ENCODE results near the gene ZNF821.
"Not testable (repeated sequence)": the region's sequence is repeated elsewhere in the genome, so short reads cannot be mapped to it uniquely, and the experiment has no call there.

Gene ZNF821

DNA sequence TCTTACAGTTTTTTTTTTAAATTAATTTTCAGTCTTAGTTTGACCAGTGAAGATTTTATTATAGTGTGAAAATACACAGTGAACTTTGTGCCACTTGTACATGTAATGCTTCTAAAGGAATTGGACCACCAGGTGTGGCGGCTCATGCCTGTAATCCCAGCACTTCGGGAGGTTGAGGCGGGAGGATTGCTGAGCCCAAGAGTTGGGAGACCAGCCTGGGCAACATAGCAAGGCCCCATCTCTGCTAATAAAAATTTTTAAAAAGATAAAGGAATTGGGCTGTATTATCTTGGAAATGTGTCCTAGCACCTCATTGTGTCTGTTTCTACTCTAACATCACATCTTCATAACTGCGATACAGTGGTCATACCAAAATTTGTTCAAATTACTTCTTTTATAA is 15.2 kb upstream of the ZNF821 start:
- no peak for DNase-seq

DNA sequence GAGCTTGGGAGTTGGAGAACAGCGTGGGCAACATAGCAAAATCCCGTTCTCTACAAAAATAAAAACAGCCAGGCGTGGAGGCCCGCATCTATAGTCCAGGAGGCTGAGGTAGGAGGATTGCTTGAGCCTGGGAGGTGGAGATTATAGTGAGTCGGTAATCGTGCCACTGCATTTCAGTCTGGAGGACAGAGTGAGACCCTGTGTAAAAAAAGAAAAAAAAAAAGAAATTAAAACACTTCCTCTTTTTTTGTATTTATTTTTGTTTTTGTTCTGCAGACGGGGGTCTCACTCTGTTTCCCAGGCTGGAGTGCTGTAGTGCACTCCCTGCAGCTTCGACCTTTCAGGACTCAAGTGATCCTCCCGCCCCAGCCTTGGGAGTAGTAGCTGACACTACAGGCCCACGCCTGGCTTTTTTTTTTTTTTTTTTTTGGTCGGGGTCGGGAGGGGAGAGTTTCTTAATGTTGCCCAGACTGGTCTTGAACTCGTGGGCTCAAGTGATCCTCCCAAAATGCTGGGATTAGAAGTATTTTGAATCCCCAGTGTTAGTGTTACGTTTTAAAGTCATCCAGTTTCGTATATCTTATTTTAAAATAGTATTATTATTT is 12.9 kb upstream of the ZNF821 start:
- DNase-seq: no peak

GRCh38 chr16:71895679-71896365 is 11.8 kb upstream of the ZNF821 start:
- peak; percentile 25 for DNase-seq

DNA sequence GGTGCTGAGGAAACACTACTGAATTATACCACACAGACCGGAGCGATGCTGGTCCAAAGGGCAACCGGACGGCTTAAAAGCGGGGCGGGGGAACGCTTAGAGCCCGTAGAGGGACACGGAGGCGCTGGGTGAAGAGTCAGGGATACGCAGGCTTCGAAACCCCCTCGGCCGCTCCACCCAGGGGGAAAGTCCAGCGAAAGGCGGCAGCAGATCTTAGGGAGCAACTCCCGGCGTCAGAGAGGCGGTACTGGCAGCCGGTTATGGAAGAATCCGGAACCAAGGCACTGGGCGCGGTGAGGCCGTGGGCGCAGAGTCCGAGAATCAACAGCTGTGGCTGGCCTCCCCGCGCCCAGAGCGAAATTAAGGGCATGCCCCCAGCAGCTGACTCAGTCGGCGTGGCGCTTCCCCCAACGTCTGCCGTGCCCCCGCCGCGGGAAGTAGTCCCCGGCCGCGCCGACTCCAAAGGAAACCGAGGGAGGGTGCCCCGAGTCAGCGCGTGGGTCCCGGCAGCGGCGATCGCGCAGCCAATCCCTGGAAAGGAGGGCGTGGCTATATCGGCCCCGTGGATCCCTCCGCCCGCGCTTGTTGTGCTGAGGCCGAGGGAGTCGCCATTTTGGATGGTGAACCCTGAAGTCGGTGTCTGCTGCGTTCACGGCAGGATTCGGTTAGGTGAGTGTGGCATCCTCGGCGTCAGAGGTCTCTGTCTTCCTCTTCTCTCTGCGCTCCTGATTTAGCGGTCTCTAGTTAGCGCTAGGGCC is 11.1 kb upstream of the ZNF821 start, which contains the start of gene IST1:
Gene IST1 (plus strand): TSS at position 611 of the 758 bp plus-strand sequence. CDS start 20,110 bp downstream, outside the sequence.
- DNase-seq: peak; percentile 99

DNA sequence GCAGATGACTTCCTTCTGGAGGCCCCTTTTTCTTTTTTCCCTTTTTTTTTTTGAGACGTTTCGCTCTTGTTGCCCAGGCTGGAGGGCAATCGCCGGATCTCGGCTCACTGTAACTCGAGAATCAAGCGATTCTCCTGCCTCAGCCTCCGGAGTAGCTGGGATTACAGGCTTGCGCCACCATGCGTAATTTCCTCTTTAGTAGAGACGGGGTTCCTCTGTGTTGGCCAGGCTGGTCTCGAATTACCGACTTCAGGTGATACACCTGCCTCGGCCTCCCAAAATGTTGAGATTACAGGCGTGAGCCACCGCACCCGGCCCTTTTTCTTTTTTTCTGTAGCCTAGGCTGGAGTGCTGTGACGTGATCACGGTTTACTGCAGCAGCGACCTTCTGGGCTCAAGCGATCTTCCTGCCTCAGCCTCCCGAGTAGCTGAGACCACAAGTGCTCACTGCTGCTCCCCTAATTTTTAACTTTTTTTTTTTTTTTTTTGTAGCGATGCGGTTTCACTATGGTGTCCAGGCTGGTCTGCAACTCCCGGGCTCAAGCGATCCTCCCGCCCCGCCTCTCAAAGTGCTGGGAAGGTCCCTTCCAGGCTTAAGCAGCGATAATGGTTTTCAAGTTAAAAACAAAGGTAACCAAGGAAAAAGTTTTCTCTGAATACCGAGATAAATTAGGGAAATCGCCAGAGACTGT is 10.4 kb upstream of the ZNF821 start:
- peak; percentile 57 for DNase-seq

GRCh38 chr16:71893888-71894228 is 9.9 kb upstream of the ZNF821 start:
- DNase-seq: no peak

- DNase-seq: no peak
Measured at GRCh38 chr16:71889147-71889546, 5.2 kb upstream of the ZNF821 start.

DNA sequence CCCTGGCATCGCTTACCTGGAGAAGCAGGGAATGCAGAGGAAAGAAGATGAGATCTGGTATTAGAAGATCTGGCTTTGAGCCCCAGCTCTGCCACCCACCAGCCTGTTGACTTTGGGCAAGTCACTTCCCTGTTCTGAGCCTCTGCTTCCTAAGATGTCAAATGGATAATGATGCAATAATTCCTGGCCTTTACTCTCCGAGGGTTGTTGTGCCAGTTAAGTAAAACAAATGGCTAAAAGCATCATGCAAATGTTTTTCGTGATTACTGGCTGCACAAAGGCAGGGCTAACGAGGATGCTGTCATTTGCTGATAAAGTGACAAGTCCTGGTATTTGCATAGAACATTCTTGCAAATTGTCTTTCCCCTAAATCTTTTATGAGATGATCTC is 1.3 kb upstream of the ZNF821 start:
- DNase-seq: no peak

- peak; percentile 61 for DNase-seq
Measured at GRCh38 chr16:71883168-71883848, 674 bp downstream of the ZNF821 start.

- DNase-seq: peak; percentile 92
Measured at GRCh38 chr16:71882505-71883167, 1.3 kb downstream of the ZNF821 start.

DNA sequence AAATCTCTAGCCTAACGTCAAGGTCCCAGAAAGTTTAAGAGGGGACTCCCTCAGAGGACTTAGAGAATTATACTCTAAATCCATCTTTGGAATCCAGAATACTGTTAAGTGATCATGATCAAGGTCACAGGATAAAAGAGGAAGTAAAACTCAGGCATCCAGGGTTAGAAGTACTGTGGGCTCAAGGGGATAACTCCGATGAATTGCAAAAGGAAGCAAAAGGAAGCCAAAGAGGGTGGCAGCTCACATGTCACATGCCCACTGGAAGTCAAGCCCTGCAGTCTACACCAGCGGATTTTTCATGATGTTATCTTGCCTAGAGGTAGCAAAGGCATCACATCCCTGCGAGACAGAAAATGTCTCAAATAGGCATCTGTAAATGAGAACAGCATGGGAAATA is 3.8 kb downstream of the ZNF821 start:
- no peak for DNase-seq

- no peak for DNase-seq
Measured at GRCh38 chr16:71878911-71879310, 5.1 kb downstream of the ZNF821 start.

DNA sequence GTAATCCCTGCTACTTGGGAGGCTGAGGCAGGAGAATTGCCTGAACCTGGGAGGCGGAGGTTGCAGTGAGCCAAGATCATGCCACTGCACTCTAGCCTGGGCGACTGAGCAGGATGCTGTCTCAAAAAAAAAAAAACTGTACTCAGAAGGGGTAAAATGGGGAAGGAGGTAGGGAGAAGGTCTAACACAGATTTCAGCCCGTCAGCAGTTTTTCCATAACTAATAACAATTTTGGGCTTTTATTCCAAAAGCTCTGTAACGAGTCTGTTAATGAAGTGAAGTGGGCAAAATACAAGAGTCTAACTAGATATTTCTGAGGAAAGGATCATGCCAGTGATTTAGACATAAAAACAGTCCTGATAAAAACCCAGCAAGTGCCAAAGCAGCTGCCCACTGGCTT is 10.8 kb downstream of the ZNF821 start:
- DNase-seq: no peak

- DNase-seq: no peak
Measured at GRCh38 chr16:71870818-71871217, 13.2 kb downstream of the ZNF821 start.

- no peak for DNase-seq
Measured at GRCh38 chr16:71869089-71869488, 14.9 kb downstream of the ZNF821 start.

DNA sequence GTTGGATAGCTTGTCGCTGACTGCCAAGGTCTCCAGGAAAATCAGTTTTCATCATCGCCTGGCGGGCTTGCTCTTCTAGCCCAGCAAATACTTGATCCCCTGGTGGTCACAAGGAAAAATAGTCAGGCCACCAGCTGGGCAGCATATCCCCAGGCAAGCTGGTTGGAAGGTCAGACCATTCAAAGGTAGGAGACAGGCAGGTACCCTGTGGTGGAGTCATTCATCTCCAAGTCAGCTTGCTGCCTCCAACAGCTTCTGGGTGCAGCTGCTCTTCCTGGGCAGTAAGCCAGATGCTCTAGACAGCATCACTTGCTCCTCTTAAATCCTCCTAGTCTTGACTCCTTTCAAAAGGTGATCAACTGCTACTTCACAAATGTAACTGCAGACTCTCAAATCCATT is 16.0 kb downstream of the ZNF821 start:
- DNase-seq: no peak

GRCh38 chr16:71867175-71867574 is 16.8 kb downstream of the ZNF821 start:
- DNase-seq: not testable (repeated sequence)

GRCh38 chr16:71865173-71865863 is 18.7 kb downstream of the ZNF821 start:
- DNase-seq: no peak

- DNase-seq: no peak
Measured at GRCh38 chr16:71863995-71864394, 20.0 kb downstream of the ZNF821 start.

DNA sequence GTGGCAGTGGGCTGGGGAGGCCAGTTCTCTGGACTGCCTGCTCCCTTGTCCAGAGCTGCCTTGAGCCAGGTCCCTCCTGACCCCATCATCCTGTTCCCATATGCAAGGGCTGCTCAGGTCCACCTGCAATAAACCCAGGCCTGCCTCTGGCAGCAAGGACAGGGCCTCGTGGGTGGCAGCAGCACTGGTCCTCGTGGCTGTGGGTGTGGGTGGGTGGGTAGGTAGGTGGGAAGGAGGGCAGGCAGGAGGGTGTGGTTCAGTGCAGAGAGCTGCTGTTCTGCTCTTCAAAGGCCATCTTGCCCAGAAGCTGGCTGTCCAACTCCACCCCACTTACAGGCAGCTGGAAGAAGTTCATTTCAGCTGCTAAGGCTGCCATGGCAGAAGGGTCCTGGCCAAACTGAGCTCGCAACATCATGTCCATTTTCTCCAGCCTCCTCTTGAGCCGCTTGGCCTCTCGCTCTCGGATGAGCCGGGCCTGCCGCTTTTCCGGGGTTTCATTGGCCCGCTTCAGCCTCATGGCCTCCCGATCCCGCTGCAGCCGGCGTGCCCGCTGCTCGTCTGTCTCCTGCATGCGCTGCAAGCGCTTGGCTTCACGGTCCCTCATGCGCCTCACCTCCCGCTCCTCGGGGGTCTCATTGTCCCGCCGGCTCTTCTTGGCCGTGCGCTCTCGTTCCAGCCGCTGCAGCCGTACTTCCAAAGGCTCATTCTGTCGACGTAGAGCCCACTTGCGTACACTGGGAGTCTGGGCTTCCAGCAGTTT is 24.0 kb downstream of the ZNF821 start:
- DNase-seq: no peak

All from CD4-positive, alpha-beta T cell treated with Interleukin-21 for 1 hour (primary cell).